HepG2 (cell line): Measurements from ENCODE around the gene SMAD7. TPM values are rescaled to one million over a fixed set of nuclear protein-coding genes. Genes with fewer than 3 reads are reported as not detected.

Source experiments
- CTCF ChIP-seq: sonication (generic); formaldehyde crosslinking; IDR thresholded peaks from 2 replicates; pipeline ENCODE4 v1.5.0; 2020; ENCODE audit warnings: mild to moderate bottlenecking, missing genetic modification reagents, moderate library complexity
- LCORL ChIP-seq, 2 experiments: fragments of 450-650 bp in 1 of 2; sonication (generic) in 1 of 2; formaldehyde crosslinking in 1 of 2; IDR thresholded peaks; 2 replicates each; pipeline versions ENCODE4 v1.5.0 to v1.6.1; 2017 to 2020; ENCODE audit warnings: antibody characterized with exemption in 1 of 2, missing genetic modification reagents in 1 of 2
- MYC ChIP-seq: sonication (generic); formaldehyde crosslinking; IDR thresholded peaks from 2 replicates; pipeline ENCODE4 v1.9.0; 2021; ENCODE audit warnings: missing genetic modification reagents, borderline replicate concordance
- PATZ1 ChIP-seq: sonication (generic); formaldehyde crosslinking; IDR thresholded peaks from 2 replicates; pipeline ENCODE4 v1.4.0; 2020; ENCODE audit warnings: missing genetic modification reagents
- PHF20 ChIP-seq: sonication (generic); formaldehyde crosslinking; IDR thresholded peaks from 2 replicates; pipeline ENCODE4 v1.5.0; 2020; ENCODE audit warnings: mild to moderate bottlenecking, missing genetic modification reagents
- SOX6 ChIP-seq, 2 experiments: fragments of 450-650 bp in 1 of 2; sonication (generic) in 1 of 2; formaldehyde crosslinking in 1 of 2; IDR thresholded peaks; 2 replicates each; pipeline versions ENCODE4 v1.4.0 to v1.6.1; 2017 to 2020; ENCODE audit warnings: antibody characterized with exemption in 1 of 2, mild to moderate bottlenecking in 1 of 2, missing genetic modification reagents in 1 of 2
- TCF7 ChIP-seq: sonication (generic); IDR thresholded peaks from 2 replicates; pipeline ENCODE4 v1.6.1; 2016; ENCODE audit warnings: antibody characterized with exemption, low read depth
- TP53 ChIP-seq: sonication (generic); formaldehyde crosslinking; conservative IDR thresholded peaks from 2 replicates; pipeline ENCODE4 v1.4.0; 2020; ENCODE audit warnings: missing genetic modification reagents
- ZNF33A ChIP-seq: sonication (generic); formaldehyde crosslinking; IDR thresholded peaks from 2 replicates; pipeline ENCODE4 v1.5.1; 2020; ENCODE audit warnings: missing genetic modification reagents, mild to moderate bottlenecking, moderate library complexity, borderline replicate concordance
- ZNF543 ChIP-seq: sonication (generic); formaldehyde crosslinking; IDR thresholded peaks from 2 replicates; pipeline ENCODE4 v1.4.0; 2020; ENCODE audit warnings: mild to moderate bottlenecking, missing genetic modification reagents
- ZSCAN21 ChIP-seq: sonication (generic); formaldehyde crosslinking; IDR thresholded peaks from 2 replicates; pipeline ENCODE4 v1.8.0; 2022; ENCODE audit warnings: mild to moderate bottlenecking, missing genetic modification reagents, moderate library complexity, borderline replicate concordance
- polyA plus RNA-seq, 8 experiments: library from polyadenylated mRNA; depleted of rRNA in 3 of 8; stranded (reverse) in 7 of 8; unstranded in 1 of 8; fragments of >200 nt; fragmentation: Illumina TruSeq in 4 of 8; extraction: Trizol in 4 of 8; gene quantifications; 2 replicates each; pipeline versions ENCODE4 v1.2.1 to v1.2.3, GENCODE V29; 2011 to 2016; ENCODE audit warnings: low read depth in 4 of 8, missing spikeins in 1 of 8, mixed read lengths in 1 of 8; ENCODE audit not compliant: insufficient read depth in 1 of 8
- total RNA-seq, 5 experiments: library from RNA; depleted of rRNA; stranded (reverse); fragments of >200 nt; fragmentation: Illumina TruSeq; extraction: Trizol; gene quantifications; 2 replicates each; pipeline ENCODE4 v1.2.3, GENCODE V29; 2016; ENCODE audit warnings: low read depth in 1 of 5
- TF ChIP-seq, protein P1 (sequence below): sonication (generic); formaldehyde crosslinking; IDR thresholded peaks from 2 replicates; pipeline ENCODE4 v1.8.1; 2022; ENCODE audit warnings: low read depth, mild to moderate bottlenecking, missing genetic modification reagents

SMAD7 gene
- total and polyA plus RNA-seq, 2 of the 13 experiments (the other 11 are each of a cell fraction or from before 2014, with no cell fraction given) = 17.4 to 24.7 TPM

DNA sequence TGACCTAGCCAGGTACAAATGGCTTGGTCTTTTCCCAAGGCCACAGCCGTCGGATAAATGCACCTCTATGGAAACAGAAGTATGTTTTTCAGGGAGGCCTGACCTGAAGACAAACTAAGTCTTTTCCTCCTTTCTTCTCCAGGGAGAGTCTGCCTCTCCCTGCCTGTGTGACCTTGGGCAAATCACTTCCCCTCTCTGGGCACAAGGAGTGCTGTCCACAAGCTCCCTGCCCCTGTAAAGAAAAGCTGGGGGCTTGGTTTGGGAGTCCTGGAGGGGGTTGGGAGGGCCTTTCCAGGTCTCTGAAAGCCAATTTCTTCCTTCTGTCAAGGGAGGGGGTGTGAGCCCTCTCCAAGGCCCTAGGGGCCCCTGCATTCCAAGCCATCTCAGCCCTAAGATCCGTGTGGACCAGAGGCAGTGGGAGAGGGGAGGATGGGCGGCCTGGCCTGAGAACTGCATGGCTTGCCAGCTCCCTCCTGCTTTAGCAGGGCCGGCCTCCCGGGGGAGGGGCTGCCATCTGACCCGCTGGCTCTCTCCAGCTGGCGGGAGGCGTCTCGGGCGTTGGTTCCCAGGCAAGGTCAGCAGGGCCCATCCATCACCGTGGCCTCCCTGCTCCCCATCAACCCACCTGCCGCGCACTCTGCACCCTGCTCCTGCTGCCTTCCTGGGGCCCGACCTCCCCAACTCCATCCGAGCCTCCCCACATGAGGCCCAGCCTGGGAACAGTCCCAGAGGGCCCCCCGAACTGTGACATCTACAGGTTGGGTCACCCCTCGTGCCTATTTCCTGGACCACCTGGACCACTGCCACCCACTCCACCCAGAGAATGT is 61.4 kb downstream of the SMAD7 start (continued):
- no peak for TF ChIP-seq TCF7
- no peak for TF ChIP-seq ZSCAN21 (CRISPR knock-in tag)
- no peak for TF ChIP-seq LCORL (IDR thresholded peaks at IDR 0.05)
- TF ChIP-seq LCORL (CRISPR knock-in tag; IDR thresholded peaks at IDR 0.05) = 0 out of 2 replicates have a peak, but pooled peaks have one; percentile 23
- TF ChIP-seq CTCF (CRISPR knock-in tag) = 0 out of 2 replicates have a peak, but pooled peaks have one; percentile 4
- TF ChIP-seq PATZ1 (CRISPR knock-in tag) = peak; percentile 73
- TF ChIP-seq SOX6 (IDR thresholded peaks at IDR 0.05) = no peak
- no peak for TF ChIP-seq SOX6 (CRISPR knock-in tag; IDR thresholded peaks at IDR 0.05)
- peak; percentile 15; the same call in 1 of the 2 replicates for TF ChIP-seq MYC (CRISPR knock-in tag)
- TF ChIP-seq ZNF543 (CRISPR knock-in tag) = no peak
- no peak for TF ChIP-seq ZNF33A (CRISPR knock-in tag)
- TF ChIP-seq, protein P1, sequence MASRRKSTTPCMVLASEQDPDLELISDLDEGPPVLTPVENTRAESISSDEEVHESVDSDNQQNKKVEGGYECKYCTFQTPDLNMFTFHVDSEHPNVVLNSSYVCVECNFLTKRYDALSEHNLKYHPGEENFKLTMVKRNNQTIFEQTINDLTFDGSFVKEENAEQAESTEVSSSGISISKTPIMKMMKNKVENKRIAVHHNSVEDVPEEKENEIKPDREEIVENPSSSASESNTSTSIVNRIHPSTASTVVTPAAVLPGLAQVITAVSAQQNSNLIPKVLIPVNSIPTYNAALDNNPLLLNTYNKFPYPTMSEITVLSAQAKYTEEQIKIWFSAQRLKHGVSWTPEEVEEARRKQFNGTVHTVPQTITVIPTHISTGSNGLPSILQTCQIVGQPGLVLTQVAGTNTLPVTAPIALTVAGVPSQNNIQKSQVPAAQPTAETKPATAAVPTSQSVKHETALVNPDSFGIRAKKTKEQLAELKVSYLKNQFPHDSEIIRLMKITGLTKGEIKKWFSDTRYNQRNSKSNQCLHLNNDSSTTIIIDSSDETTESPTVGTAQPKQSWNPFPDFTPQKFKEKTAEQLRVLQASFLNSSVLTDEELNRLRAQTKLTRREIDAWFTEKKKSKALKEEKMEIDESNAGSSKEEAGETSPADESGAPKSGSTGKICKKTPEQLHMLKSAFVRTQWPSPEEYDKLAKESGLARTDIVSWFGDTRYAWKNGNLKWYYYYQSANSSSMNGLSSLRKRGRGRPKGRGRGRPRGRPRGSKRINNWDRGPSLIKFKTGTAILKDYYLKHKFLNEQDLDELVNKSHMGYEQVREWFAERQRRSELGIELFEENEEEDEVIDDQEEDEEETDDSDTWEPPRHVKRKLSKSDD (CRISPR knock-in tag) = no peak
- no peak for TF ChIP-seq TP53 (CRISPR knock-in tag)
- no peak for TF ChIP-seq PHF20 (CRISPR knock-in tag)
